C4-2B (cell line): ENCODE data around the gene FBXL13.
"Not testable (repeated sequence)": the region's sequence is repeated elsewhere in the genome, so short reads cannot be mapped to it uniquely, and the experiment has no call there.

Source experiments
- H3K27ac ChIP-seq: fragments of 450-650 bp; 2 replicates; pipeline ENCODE4 v1.5.1; 2017
- ZFX ChIP-seq: fragments of 450-650 bp; IDR thresholded peaks from 2 replicates; pipeline ENCODE4 v1.6.1; 2017
- TF ChIP-seq, protein P1 (sequence below): fragments of 450-650 bp; conservative IDR thresholded peaks from 2 replicates; pipeline ENCODE4 v1.5.1; 2017; ENCODE audit warnings: mild to moderate bottlenecking

The FBXL13 gene

GRCh38 chr7:102811942-102812678 lies 262.5 kb downstream of the FBXL13 start:
- no peak overlapping the region for H3K27ac ChIP-seq
- TF ChIP-seq ZFX, result no peak
- TF ChIP-seq, protein P1, sequence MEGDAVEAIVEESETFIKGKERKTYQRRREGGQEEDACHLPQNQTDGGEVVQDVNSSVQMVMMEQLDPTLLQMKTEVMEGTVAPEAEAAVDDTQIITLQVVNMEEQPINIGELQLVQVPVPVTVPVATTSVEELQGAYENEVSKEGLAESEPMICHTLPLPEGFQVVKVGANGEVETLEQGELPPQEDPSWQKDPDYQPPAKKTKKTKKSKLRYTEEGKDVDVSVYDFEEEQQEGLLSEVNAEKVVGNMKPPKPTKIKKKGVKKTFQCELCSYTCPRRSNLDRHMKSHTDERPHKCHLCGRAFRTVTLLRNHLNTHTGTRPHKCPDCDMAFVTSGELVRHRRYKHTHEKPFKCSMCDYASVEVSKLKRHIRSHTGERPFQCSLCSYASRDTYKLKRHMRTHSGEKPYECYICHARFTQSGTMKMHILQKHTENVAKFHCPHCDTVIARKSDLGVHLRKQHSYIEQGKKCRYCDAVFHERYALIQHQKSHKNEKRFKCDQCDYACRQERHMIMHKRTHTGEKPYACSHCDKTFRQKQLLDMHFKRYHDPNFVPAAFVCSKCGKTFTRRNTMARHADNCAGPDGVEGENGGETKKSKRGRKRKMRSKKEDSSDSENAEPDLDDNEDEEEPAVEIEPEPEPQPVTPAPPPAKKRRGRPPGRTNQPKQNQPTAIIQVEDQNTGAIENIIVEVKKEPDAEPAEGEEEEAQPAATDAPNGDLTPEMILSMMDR, result no peak

DNA sequence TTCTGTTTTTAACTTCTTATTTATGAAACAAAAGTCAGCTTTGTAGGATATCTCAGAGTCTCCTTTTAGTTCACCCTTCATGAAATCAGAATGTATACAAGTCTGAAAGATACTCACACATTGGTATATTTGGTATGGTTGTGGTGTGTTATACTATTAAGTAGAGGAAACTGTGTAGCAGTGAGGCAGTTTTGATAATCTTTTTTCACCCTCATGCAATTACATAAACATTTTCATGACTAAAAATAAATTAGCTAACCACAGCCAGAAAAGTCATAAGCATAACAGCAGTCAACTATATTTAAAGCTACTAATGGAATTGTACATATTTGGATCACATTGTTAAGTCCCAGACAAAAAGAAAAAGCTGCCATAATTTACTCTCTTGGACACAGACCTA lies 263.7 kb downstream of the FBXL13 start:
- TF ChIP-seq, protein P1, result no peak
- no peak for TF ChIP-seq ZFX
- H3K27ac ChIP-seq, result no peak overlapping the region

- no peak overlapping the region for H3K27ac ChIP-seq
- no peak for TF ChIP-seq ZFX
- TF ChIP-seq, protein P1, result no peak
These were observed 268.0 kb downstream of the FBXL13 start for GRCh38 chr7:102806613-102807012.

GRCh38 chr7:102795987-102796595 lies 278.5 kb downstream of the FBXL13 start:
- not testable (repeated sequence) for H3K27ac ChIP-seq

DNA sequence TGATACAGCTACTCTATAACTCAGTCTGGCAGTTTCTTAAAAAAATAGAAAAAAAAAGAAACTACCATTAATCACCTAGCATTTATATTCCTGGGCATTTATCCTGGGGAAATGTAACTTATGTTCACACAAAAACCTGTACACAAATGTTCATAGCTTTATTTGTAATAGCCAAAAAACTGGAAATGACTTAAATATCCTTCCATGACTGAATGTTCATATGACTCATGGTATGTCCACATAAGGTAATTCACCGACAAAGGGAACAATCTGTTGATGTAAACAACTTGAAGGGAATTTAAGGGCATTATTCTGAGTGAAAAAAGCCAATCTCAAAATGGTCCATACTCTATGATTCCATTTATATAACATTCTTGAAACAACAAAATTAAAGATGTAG lies 280.0 kb downstream of the FBXL13 start:
- not testable (repeated sequence) for H3K27ac ChIP-seq

DNA sequence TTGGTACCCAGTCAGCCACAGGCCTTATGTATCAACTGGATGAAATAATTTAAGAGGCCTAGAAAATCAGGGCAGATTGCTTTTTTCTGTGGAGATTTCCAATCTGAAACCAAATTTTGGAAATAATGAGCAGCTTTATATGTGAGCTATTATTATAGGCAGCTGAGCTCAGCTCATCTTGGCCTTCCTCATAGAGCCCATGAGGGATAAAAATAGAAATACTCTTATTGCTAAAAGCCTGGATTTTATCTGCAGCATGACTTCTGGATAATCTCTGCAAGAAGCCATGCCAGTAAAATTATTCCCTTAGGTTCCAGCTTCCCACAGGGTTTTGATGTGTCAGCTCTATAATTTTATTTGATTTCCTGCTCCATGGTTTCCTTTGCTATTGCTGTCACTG lies 282.8 kb downstream of the FBXL13 start:
- not testable (repeated sequence) for H3K27ac ChIP-seq

GRCh38 chr7:102791367-102791766 lies 283.2 kb downstream of the FBXL13 start:
- not testable (repeated sequence) for H3K27ac ChIP-seq

DNA sequence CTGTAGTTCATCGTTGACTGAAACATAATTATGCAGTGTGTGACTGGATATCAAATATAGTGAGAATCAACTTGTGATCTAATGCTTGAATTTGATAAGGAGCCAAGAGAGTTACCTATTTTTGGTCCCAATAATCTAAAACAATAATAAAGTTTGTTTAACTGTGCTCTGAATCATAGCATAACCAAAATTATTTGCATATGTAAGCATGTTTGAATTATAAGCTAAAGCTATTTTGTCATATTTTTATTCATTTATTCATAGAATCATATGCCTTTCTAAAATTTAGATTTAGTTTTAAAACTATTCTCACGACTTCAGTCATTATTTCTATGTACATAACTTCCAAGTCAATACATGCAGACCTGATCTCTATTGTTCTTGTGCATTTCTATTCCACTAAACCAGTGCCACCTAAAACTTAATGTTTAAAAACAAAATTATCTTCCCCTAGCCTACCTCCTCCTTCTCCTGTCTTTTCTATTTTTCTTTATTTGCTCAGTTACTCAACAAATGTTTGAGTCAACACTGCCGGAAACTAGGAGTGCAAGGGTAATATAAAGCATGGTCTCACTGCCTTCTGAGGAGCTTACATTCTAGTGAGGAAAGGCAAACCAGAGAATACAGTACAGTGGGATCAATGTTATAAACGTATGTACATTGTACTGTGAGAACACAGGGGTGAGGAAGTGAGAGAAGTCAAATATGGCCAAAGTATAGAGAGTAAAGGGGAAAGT lies 284.1 kb downstream of the FBXL13 start:
- not testable (repeated sequence) for H3K27ac ChIP-seq

- H3K27ac ChIP-seq, result not testable (repeated sequence)
These were observed 285.8 kb downstream of the FBXL13 start for GRCh38 chr7:102788770-102789169.

GRCh38 chr7:102780926-102781325 lies 293.7 kb downstream of the FBXL13 start:
- H3K27ac ChIP-seq, result not testable (repeated sequence)

GRCh38 chr7:102778663-102779062 lies 295.9 kb downstream of the FBXL13 start:
- not testable (repeated sequence) for H3K27ac ChIP-seq

DNA sequence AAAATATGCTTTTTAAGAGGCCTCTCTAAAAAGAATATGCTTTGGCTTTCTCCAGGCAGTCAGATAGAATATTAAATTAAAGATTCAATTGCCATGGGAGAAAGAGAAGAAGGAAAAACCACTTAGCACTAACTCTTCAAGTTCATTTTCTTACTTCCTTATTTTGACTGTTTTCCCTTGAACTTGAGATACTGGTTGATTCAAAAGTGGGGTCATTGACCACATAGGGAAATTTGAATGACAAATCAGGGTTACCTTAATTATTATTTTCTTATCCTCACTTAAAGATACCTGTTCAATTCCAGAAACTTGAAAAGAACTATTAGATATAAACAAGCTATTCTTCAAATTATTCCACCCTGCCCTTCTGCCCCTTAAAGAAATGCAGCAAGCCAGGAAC lies 298.4 kb downstream of the FBXL13 start:
- not testable (repeated sequence) for H3K27ac ChIP-seq

- H3K27ac ChIP-seq, result not testable (repeated sequence)
These were observed 304.1 kb downstream of the FBXL13 start for GRCh38 chr7:102770467-102770866.

- H3K27ac ChIP-seq, result not testable (repeated sequence)
These were observed 304.9 kb downstream of the FBXL13 start for GRCh38 chr7:102769657-102770192.

GRCh38 chr7:102763295-102763905 lies 311.2 kb downstream of the FBXL13 start:
- not testable (repeated sequence) for H3K27ac ChIP-seq
